Fibroblast of skin of left quadriceps (primary cell): ENCODE results near the gene MXRA7.
"Not testable (repeated sequence)": the region's sequence is repeated elsewhere in the genome, so short reads cannot be mapped to it uniquely, and the experiment has no call there.

Experiments used
- DNase-seq, 2 experiments: peaks; one replicate each; pipeline ENCODE4 v3.0.0-alpha.2; 2013; ENCODE audit warnings: low read depth in 2 of 2

The MXRA7 gene

GRCh38 chr17:76716146-76716838 is 5.5 kb upstream of the MXRA7 start:
- peak; percentile 89 to 91 for DNase-seq

- no peak for DNase-seq
These were observed 4.7 kb upstream of the MXRA7 start for GRCh38 chr17:76715496-76715830.

GRCh38 chr17:76714822-76715495 is 4.2 kb upstream of the MXRA7 start:
- no peak for DNase-seq

GRCh38 chr17:76714336-76714735 is 3.6 kb upstream of the MXRA7 start:
- no peak for DNase-seq

- DNase-seq, result no peak
These were observed 3.0 kb upstream of the MXRA7 start for GRCh38 chr17:76713765-76714164.

GRCh38 chr17:76712321-76712720 is 1.6 kb upstream of the MXRA7 start:
- not testable (repeated sequence) for DNase-seq

GRCh38 chr17:76709951-76710862 is 558 bp downstream of the MXRA7 start:
- DNase-seq, result not testable (repeated sequence)

- DNase-seq, result peak; percentile 97 to 98
These were observed 1.5 kb downstream of the MXRA7 start for GRCh38 chr17:76709077-76709950.

- no peak for DNase-seq
These were observed 2.6 kb downstream of the MXRA7 start for GRCh38 chr17:76707985-76708807.

GRCh38 chr17:76706817-76707216 is 3.9 kb downstream of the MXRA7 start:
- no peak for DNase-seq

- DNase-seq, result no peak
These were observed 6.0 kb downstream of the MXRA7 start for GRCh38 chr17:76704805-76705204.

- DNase-seq, result no peak
These were observed 7.7 kb downstream of the MXRA7 start for GRCh38 chr17:76702941-76703637.

- DNase-seq, result no peak
These were observed 8.7 kb downstream of the MXRA7 start for GRCh38 chr17:76702076-76702475.

- DNase-seq, result no peak
These were observed 9.2 kb downstream of the MXRA7 start for GRCh38 chr17:76701471-76701967.

- no peak for DNase-seq
These were observed 9.9 kb downstream of the MXRA7 start for GRCh38 chr17:76700617-76701470.

GRCh38 chr17:76700270-76700616 is 10.5 kb downstream of the MXRA7 start:
- no peak for DNase-seq

- DNase-seq, result not testable (repeated sequence)
These were observed 12.2 kb downstream of the MXRA7 start for GRCh38 chr17:76698466-76698977.

- DNase-seq, result no peak
These were observed 12.9 kb downstream of the MXRA7 start for GRCh38 chr17:76697702-76698465.
